Lung microvascular endothelial cell (primary cell): Measurements from ENCODE around the gene OR2G6. TPM values are rescaled to one million over a fixed set of nuclear protein-coding genes. Genes with fewer than 3 reads are reported as not detected.
"Not testable (repeated sequence)": the region's sequence is repeated elsewhere in the genome, so short reads cannot be mapped to it uniquely, and the experiment has no call there.

Experiments
- DNase-seq, 2 donors: peaks; one replicate each; pipeline versions ENCODE4 v3.0.0 to v3.0.0-alpha.2; 2010; ENCODE audit warnings: low read depth in 2 of 2
- total RNA-seq: library from RNA; depleted of rRNA; stranded (reverse); fragments of >200 nt; gene quantifications from 2 replicates; pipeline ENCODE4 v1.2.1, GENCODE V29; 2014

The OR2G6 gene
- total RNA-seq, 1 donor from 2014 or later, result not detected

GRCh38 chr1:248574657-248575056 lies 66.8 kb downstream of the OR2G6 start, which contains the start of gene OR2T34:
OR2T34 (minus strand) TSS chr1:248574757; CDS start chr1:248574757, 0 bp downstream.
- not testable (repeated sequence) for DNase-seq

- no peak for DNase-seq
Measured at GRCh38 chr1:248576260-248576980, 68.5 kb downstream of the OR2G6 start.

Other genes with a start within 250 kb of the OR2G6 start
- gene OR2T33, start 230.1 kb upstream of the OR2G6 start, total RNA-seq, result not detected in 2 replicates
- not detected in 2 replicates for gene OR2T12, start 204.6 kb upstream of the OR2G6 start, total RNA-seq
- gene OR2M7, start 183.5 kb upstream of the OR2G6 start, total RNA-seq, result not detected in 2 replicates
- not detected in 2 replicates for gene OR14C36, start 159.3 kb upstream of the OR2G6 start, total RNA-seq
- not detected in 2 replicates for gene OR2T4, start 146.4 kb upstream of the OR2G6 start, total RNA-seq
- gene OR2T6, start 132.3 kb upstream of the OR2G6 start, total RNA-seq, result not detected in 2 replicates
- gene OR2T1, start 105.0 kb upstream of the OR2G6 start, total RNA-seq, result not detected in 2 replicates
- gene OR2T2, start 62.4 kb upstream of the OR2G6 start, total RNA-seq, result not detected in 2 replicates
- not detected in 2 replicates for gene OR2T3, start 34.7 kb upstream of the OR2G6 start, total RNA-seq
- not detected in 2 replicates for gene OR2T5, start 19.5 kb upstream of the OR2G6 start, total RNA-seq
- not detected in 2 replicates for gene OR2T29, start 54.7 kb downstream of the OR2G6 start, total RNA-seq
- gene OR2T34, start 66.7 kb downstream of the OR2G6 start, total RNA-seq, result not detected in 2 replicates
- not detected in 2 replicates for gene OR2T10, start 89.6 kb downstream of the OR2G6 start, total RNA-seq
- not detected in 2 replicates for gene OR2T11, start 127.0 kb downstream of the OR2G6 start, total RNA-seq
- gene OR2T35, start 137.2 kb downstream of the OR2G6 start, total RNA-seq, result not detected in 2 replicates
- not detected in 2 replicates for gene OR2T27, start 147.5 kb downstream of the OR2G6 start, total RNA-seq
- gene OR14I1, start 194.7 kb downstream of the OR2G6 start, total RNA-seq, result not detected in 2 replicates
- gene LYPD8, start 247.7 kb downstream of the OR2G6 start, total RNA-seq, result not detected in 2 replicates